ENCODE data around the gene FAM107B. TPM values are rescaled to one million over a fixed set of nuclear protein-coding genes. Genes with fewer than 3 reads are reported as not detected.

FAM107B gene
- total and polyA plus RNA-seq, 12 donors: 16.0 to 81.7 (median 50.5) TPM

- no peaks in the 10 kb centered on the region for H3K27me3 ChIP-seq
- TF ChIP-seq, protein P1, sequence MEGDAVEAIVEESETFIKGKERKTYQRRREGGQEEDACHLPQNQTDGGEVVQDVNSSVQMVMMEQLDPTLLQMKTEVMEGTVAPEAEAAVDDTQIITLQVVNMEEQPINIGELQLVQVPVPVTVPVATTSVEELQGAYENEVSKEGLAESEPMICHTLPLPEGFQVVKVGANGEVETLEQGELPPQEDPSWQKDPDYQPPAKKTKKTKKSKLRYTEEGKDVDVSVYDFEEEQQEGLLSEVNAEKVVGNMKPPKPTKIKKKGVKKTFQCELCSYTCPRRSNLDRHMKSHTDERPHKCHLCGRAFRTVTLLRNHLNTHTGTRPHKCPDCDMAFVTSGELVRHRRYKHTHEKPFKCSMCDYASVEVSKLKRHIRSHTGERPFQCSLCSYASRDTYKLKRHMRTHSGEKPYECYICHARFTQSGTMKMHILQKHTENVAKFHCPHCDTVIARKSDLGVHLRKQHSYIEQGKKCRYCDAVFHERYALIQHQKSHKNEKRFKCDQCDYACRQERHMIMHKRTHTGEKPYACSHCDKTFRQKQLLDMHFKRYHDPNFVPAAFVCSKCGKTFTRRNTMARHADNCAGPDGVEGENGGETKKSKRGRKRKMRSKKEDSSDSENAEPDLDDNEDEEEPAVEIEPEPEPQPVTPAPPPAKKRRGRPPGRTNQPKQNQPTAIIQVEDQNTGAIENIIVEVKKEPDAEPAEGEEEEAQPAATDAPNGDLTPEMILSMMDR (IDR thresholded peaks at IDR 0.05): no peak
- no peak for TF ChIP-seq POLR2A (IDR thresholded peaks at IDR 0.05)
- WGBS, 4 donors: 71 to 83% (median 77%) methylated on average over 3 of the region's 3 CpGs
- no peaks in the 10 kb centered on the region for H3K4me1 ChIP-seq (replicated peaks in 1 of 2)
- no peak overlapping the region for H3K4me3 ChIP-seq
- intact Hi-C loops (cut with DNase I): no loop called here
- no peak overlapping the region for H3K27ac ChIP-seq
- no peak for DNase-seq
- H3K9me3 ChIP-seq (replicated peaks in 1 of 3): no peaks in the 10 kb centered on the region
- H3K36me3 ChIP-seq (replicated peaks in 1 of 2): no peaks in the 10 kb centered on the region
Observed at GRCh38 chr10:14676732-14677131, 98.0 kb downstream of the FAM107B start.

GRCh38 chr10:14674376-14675050 lies 100.2 kb downstream of the FAM107B start:
- DNase-seq: no peak
- TF ChIP-seq, protein P1 (IDR thresholded peaks at IDR 0.05): no peak
- TF ChIP-seq POLR2A (IDR thresholded peaks at IDR 0.05): no peak
- Histone ChIP-seq H3K4me3 (no peak overlapping the region), H3K4me1 (replicated peaks in 1 of 2) (no peaks in the 10 kb centered on the region), H3K9me3 (replicated peaks in 1 of 3) (no peaks in the 10 kb centered on the region), H3K36me3 (replicated peaks in 1 of 2) (no peaks in the 10 kb centered on the region), H3K27me3 (no peaks in the 10 kb centered on the region), H3K27ac (no peak overlapping the region)
- 83 to 92% (median 89%) methylated on average over 8 of the region's 8 CpGs for WGBS, 4 donors
- intact Hi-C loops (cut with DNase I): no loop called here

DNA sequence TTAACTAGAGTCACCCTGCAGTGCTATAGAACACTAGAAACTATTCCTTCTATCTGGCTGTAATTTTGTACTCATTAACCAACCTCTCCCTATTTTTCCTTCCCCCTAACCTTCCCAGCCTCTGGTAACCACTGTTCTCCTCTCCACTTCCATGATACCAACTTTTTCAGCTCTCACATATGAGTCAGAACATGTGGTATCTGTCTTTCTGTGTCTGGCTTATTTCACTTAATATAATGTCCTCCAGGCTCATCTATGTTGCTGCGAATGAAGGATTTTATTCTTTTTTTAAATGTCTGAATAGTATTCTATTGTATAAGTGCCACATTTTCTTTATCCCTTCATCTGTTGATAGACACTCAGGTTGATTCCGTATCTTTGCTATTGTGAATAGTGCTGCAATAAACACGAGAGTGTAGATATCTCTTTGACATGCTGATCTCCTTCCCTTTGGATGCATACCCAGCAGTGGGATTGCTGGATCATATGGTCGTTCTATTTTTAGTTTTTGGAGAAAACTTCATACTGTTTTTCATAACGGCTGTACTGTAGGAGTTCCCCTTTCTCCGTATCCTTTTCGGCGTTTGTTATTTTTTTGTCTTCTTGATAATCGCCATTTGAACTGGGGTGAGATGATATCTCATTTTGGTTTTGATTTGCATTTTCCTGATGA lies 101.4 kb downstream of the FAM107B start:
- intact Hi-C loops (cut with DNase I): no loop called here
- Histone ChIP-seq H3K4me3 (no peak overlapping the region), H3K4me1 (replicated peaks in 1 of 2) (no peaks in the 10 kb centered on the region), H3K27me3 (no peaks in the 10 kb centered on the region), H3K27ac (no peak overlapping the region), H3K9me3 (replicated peaks in 1 of 3) (no peaks in the 10 kb centered on the region), H3K36me3 (replicated peaks in 1 of 2) (no peaks in the 10 kb centered on the region)
- no peak for DNase-seq
- no peak for TF ChIP-seq POLR2A (IDR thresholded peaks at IDR 0.05)
- TF ChIP-seq, protein P1 (IDR thresholded peaks at IDR 0.05): no peak
- 52 to 58% (median 54%) methylated on average over 9 of the region's 9 CpGs for WGBS, 4 donors

GRCh38 chr10:14671386-14671831 lies 103.3 kb downstream of the FAM107B start:
- 72 to 84% (median 83%) methylated on average over 5 to 6 of the region's 6 CpGs for WGBS, 4 donors
- TF ChIP-seq POLR2A (IDR thresholded peaks at IDR 0.05): no peak
- TF ChIP-seq, protein P1 (IDR thresholded peaks at IDR 0.05): no peak
- Histone ChIP-seq H3K36me3 (replicated peaks in 1 of 2) (no peaks in the 10 kb centered on the region), H3K27ac (no peak overlapping the region), H3K4me3 (no peak overlapping the region), H3K9me3 (replicated peaks in 1 of 3) (no peaks in the 10 kb centered on the region), H3K4me1 (replicated peaks in 1 of 2) (no peaks in the 10 kb centered on the region), H3K27me3 (no peaks in the 10 kb centered on the region)
- DNase-seq: no peak
- intact Hi-C loops (cut with DNase I): no loop called here

Data from adrenal gland (tissue), 12 donors.